ENCODE data around the gene JMJD7.

The JMJD7 gene

GRCh38 chr15:41855261-41855961 lies 27.5 kb downstream of the JMJD7 start:
- no peak overlapping the region for H3K4me3 ChIP-seq (ENCODE audit: low read depth in 1 of 2, low read length in 2 of 2)
- H3K9me3 ChIP-seq (ENCODE audit: insufficient read depth, low read length, severe bottlenecking), result no peaks in the 10 kb centered on the region
- H3K27me3 ChIP-seq (ENCODE audit: insufficient read depth, low read length, poor library complexity), result no peaks in the 10 kb centered on the region
- no peak overlapping the region for H3K9ac ChIP-seq (ENCODE audit: low read depth, low read length)
- H3K4me2 ChIP-seq (ENCODE audit: insufficient read depth, low read length), result no peak overlapping the region
- no peaks in the 10 kb centered on the region for H3K4me1 ChIP-seq (ENCODE audit: insufficient read depth, low read length)
- no peaks in the 10 kb centered on the region for H3K79me2 ChIP-seq (ENCODE audit: insufficient read depth, low read length)
- ATAC-seq (ENCODE audit: insufficient read depth, low read depth) (no peak), DNase-seq (no peak)
- H4K20me1 ChIP-seq (ENCODE audit: insufficient read depth, low read length), result no peaks in the 10 kb centered on the region
- TF ChIP-seq CTCF (IDR thresholded peaks at IDR 0.05; ENCODE audit: borderline replicate concordance, extremely low read depth, low read length, poor library complexity, severe bottlenecking) (no peak), EZH2 (IDR thresholded peaks at IDR 0.05; ENCODE audit: borderline replicate concordance, low read depth, low read length, severe bottlenecking) (no peak)
- H3K36me3 ChIP-seq (ENCODE audit: insufficient read depth, low read length), result no peaks in the 10 kb centered on the region
- no peak overlapping the region for H3K27ac ChIP-seq (ENCODE audit: low read length)
- H2AFZ ChIP-seq (ENCODE audit: low read depth, low read length), result no peak overlapping the region

- H3K9ac ChIP-seq (ENCODE audit: low read depth, low read length), result no peak overlapping the region
- H3K36me3 ChIP-seq (ENCODE audit: insufficient read depth, low read length), result no peaks in the 10 kb centered on the region
- no peaks in the 10 kb centered on the region for H3K4me1 ChIP-seq (ENCODE audit: insufficient read depth, low read length)
- H3K4me2 ChIP-seq (ENCODE audit: insufficient read depth, low read length), result no peak overlapping the region
- no peak overlapping the region for H3K27ac ChIP-seq (ENCODE audit: low read length)
- no peaks in the 10 kb centered on the region for H3K79me2 ChIP-seq (ENCODE audit: insufficient read depth, low read length)
- TF ChIP-seq CTCF (IDR thresholded peaks at IDR 0.05; ENCODE audit: borderline replicate concordance, extremely low read depth, low read length, poor library complexity, severe bottlenecking) (no peak), EZH2 (IDR thresholded peaks at IDR 0.05; ENCODE audit: borderline replicate concordance, low read depth, low read length, severe bottlenecking) (no peak)
- H3K4me3 ChIP-seq (ENCODE audit: low read depth in 1 of 2, low read length in 2 of 2), result no peak overlapping the region
- ATAC-seq (ENCODE audit: insufficient read depth, low read depth) (no peak), DNase-seq (no peak)
- H4K20me1 ChIP-seq (ENCODE audit: insufficient read depth, low read length), result no peaks in the 10 kb centered on the region
- no peaks in the 10 kb centered on the region for H3K9me3 ChIP-seq (ENCODE audit: insufficient read depth, low read length, severe bottlenecking)
- no peaks in the 10 kb centered on the region for H3K27me3 ChIP-seq (ENCODE audit: insufficient read depth, low read length, poor library complexity)
- no peak overlapping the region for H2AFZ ChIP-seq (ENCODE audit: low read depth, low read length)
These were observed 28.4 kb downstream of the JMJD7 start for GRCh38 chr15:41856262-41856661.

GRCh38 chr15:41856716-41857115 lies 28.8 kb downstream of the JMJD7 start:
- no peaks in the 10 kb centered on the region for H3K36me3 ChIP-seq (ENCODE audit: insufficient read depth, low read length)
- no peaks in the 10 kb centered on the region for H3K27me3 ChIP-seq (ENCODE audit: insufficient read depth, low read length, poor library complexity)
- no peak overlapping the region for H3K27ac ChIP-seq (ENCODE audit: low read length)
- H4K20me1 ChIP-seq (ENCODE audit: insufficient read depth, low read length), result no peaks in the 10 kb centered on the region
- no peak overlapping the region for H3K4me2 ChIP-seq (ENCODE audit: insufficient read depth, low read length)
- H3K4me1 ChIP-seq (ENCODE audit: insufficient read depth, low read length), result no peaks in the 10 kb centered on the region
- TF ChIP-seq CTCF (IDR thresholded peaks at IDR 0.05; ENCODE audit: borderline replicate concordance, extremely low read depth, low read length, poor library complexity, severe bottlenecking), result no peak
- TF ChIP-seq EZH2 (IDR thresholded peaks at IDR 0.05; ENCODE audit: borderline replicate concordance, low read depth, low read length, severe bottlenecking), result no peak
- no peak for DNase-seq
- H3K4me3 ChIP-seq (ENCODE audit: low read depth in 1 of 2, low read length in 2 of 2), result no peak overlapping the region
- H3K79me2 ChIP-seq (ENCODE audit: insufficient read depth, low read length), result no peaks in the 10 kb centered on the region
- no peak for ATAC-seq (ENCODE audit: insufficient read depth, low read depth)
- H2AFZ ChIP-seq (ENCODE audit: low read depth, low read length), result no peak overlapping the region
- no peak overlapping the region for H3K9ac ChIP-seq (ENCODE audit: low read depth, low read length)
- H3K9me3 ChIP-seq (ENCODE audit: insufficient read depth, low read length, severe bottlenecking), result no peaks in the 10 kb centered on the region

All from DND-41 (cell line).